Activated T-cell treated with anti-CD3 and anti-CD28 coated beads, Interleukin-2, amount 50 U/mL, for 4 hours (primary cell): ENCODE results near the gene VPREB3. TPM values are rescaled to one million over a fixed set of nuclear protein-coding genes. Genes with fewer than 3 reads are reported as not detected.
"Not testable (repeated sequence)": the region's sequence is repeated elsewhere in the genome, so short reads cannot be mapped to it uniquely, and the experiment has no call there.

Experiments
- ATAC-seq, 2 donors: fragments of 200-7000 bp; cut with Tn5 transposase; one replicate each; pipeline ENCODE4 v1.10.0; 2021
- DNase-seq: peaks from one replicate; pipeline ENCODE4 v3.0.0-alpha.2; 2020
- H3K27me3 Mint-ChIP-seq: one replicate; pipeline ENCODE4 v1.8.0; 2021; ENCODE audit warnings: low read depth, mixed read lengths
- H3K36me3 Mint-ChIP-seq: one replicate; pipeline ENCODE4 v1.8.0; 2022; ENCODE audit warnings: mixed read lengths; ENCODE audit not compliant: insufficient read depth
- H3K4me1 Mint-ChIP-seq: one replicate; pipeline ENCODE4 v1.8.0; 2021; ENCODE audit warnings: low read depth, mixed read lengths
- H3K4me3 Mint-ChIP-seq: one replicate; pipeline ENCODE4 v1.8.0; 2021; ENCODE audit warnings: mild to moderate bottlenecking, moderate library complexity, mixed read lengths
- H3K9me3 Mint-ChIP-seq: one replicate; pipeline ENCODE4 v1.8.0; 2021; ENCODE audit warnings: mixed read lengths
- total RNA-seq, 3 donors: library from RNA; stranded (reverse); gene quantifications; one replicate each; pipeline ENCODE4 v1.2.1, GENCODE V29; 2021

VPREB3 gene
- total RNA-seq, 3 donors from 2014 or later, result not detected

- peaks cover 13% of the 10 kb centered on the region for H3K4me1 Mint-ChIP-seq
- H3K27me3 Mint-ChIP-seq, result no peaks in the 10 kb centered on the region
- DNase-seq, result no peak
- peaks cover 6% of the 10 kb centered on the region for H3K36me3 Mint-ChIP-seq
- no peaks in the 10 kb centered on the region for H3K9me3 Mint-ChIP-seq
- no peak for ATAC-seq
- peak overlapping the region; percentile 83 for H3K4me3 Mint-ChIP-seq
These were observed 4.4 kb downstream of the VPREB3 start for GRCh38 chr22:23749841-23750301.

- no peak for DNase-seq
- H3K9me3 Mint-ChIP-seq, result peaks cover 7% of the 10 kb centered on the region
- H3K27me3 Mint-ChIP-seq, result no peaks in the 10 kb centered on the region
- H3K4me1 Mint-ChIP-seq, result peaks cover 9% of the 10 kb centered on the region
- H3K4me3 Mint-ChIP-seq, result no peak overlapping the region
- peaks cover 26% of the 10 kb centered on the region for H3K36me3 Mint-ChIP-seq
- no peak for ATAC-seq
These were observed 8.4 kb downstream of the VPREB3 start for GRCh38 chr22:23745791-23746190.

GRCh38 chr22:23744485-23744884 is 9.7 kb downstream of the VPREB3 start:
- DNase-seq (no peak), ATAC-seq (no peak)
- Mint-ChIP-seq H3K4me1 (no peaks in the 10 kb centered on the region), H3K9me3 (peaks cover 7% of the 10 kb centered on the region), H3K36me3 (peaks cover 26% of the 10 kb centered on the region), H3K4me3 (no peak overlapping the region), H3K27me3 (no peaks in the 10 kb centered on the region)

DNA sequence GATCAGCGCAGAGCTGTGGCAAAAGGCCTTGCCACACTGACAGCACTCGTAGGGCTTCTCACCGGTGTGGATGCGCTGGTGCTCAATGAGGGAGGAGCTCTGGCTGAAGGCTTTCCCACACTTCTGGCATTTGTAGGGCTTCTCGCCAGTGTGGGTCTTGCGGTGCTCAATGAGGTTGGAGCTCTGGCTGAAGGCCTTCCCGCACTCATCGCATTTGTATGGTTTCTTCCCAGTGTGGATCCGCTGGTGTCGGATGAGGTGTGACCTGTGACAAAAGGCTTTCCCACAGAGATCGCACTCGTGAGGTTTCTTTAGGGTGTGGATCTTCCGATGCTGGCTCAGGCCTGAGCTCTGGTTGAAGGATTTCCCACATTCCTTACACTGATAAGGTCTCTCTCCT is 10.2 kb downstream of the VPREB3 start:
- Mint-ChIP-seq H3K36me3 (peaks cover 26% of the 10 kb centered on the region), H3K9me3 (peaks cover 7% of the 10 kb centered on the region), H3K4me1 (no peaks in the 10 kb centered on the region), H3K27me3 (no peaks in the 10 kb centered on the region), H3K4me3 (no peak overlapping the region)
- no peak for ATAC-seq
- no peak for DNase-seq

DNA sequence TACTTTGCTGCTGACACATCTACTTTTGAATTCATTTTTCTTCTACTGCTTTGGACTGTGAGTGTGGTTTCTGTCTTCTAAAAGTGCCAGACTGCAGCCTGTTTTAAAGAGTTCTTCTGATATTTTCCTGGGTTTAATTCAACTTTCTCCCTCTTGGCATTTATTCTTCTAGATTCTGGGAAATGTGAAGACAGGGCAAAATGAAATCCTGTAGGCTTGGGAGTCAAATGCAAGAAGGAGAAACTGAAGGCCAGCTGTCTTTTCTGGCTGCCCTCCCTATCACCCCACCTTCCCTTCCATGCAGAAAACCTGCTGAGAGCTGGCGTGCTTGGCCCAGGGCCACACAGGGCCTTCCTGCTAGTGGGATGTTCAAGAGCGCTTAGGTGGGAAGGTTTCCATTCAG is 10.9 kb downstream of the VPREB3 start:
- no peaks in the 10 kb centered on the region for H3K4me1 Mint-ChIP-seq
- DNase-seq (no peak), ATAC-seq (no peak)
- H3K4me3 Mint-ChIP-seq, result no peak overlapping the region
- H3K36me3 Mint-ChIP-seq, result peaks cover 26% of the 10 kb centered on the region
- H3K27me3 Mint-ChIP-seq, result no peaks in the 10 kb centered on the region
- peaks cover 7% of the 10 kb centered on the region for H3K9me3 Mint-ChIP-seq

DNA sequence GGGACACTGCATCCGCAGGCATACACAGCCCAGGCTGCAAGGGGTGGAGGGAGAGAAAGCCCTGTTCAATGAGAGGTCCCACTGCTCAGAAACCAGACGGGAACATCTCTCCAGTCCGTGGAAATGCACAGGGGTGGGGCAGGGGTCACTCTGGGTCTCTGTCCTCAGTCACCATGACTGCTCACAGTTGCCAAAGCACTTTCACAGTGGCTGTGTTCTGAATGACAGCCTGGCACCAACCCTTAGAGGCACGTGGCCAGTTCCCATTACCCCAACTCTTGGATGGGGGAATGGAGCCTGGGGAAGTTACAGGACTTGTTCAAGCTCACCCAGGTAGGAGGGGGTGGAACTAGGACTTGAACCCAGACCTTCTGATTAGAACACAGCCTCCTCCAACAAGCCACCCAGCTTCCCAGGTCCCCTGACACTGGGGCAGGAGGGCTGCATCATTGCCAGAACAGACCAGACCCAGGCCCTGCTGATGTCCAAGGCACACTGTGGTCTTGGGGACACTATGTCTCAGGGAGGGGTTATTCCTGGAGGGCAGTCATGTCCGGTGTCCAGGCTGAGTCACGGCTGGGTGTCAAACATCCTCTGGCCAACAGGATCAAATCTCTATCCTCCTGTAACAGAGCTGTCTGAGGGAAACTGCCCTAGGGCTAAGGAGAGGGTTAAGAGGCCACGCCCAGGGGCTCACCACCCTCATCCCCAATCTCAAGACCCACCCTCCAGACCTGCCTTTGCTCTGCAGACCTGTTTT is 11.5 kb downstream of the VPREB3 start:
- Mint-ChIP-seq H3K27me3 (no peaks in the 10 kb centered on the region), H3K4me3 (no peak overlapping the region), H3K4me1 (no peaks in the 10 kb centered on the region), H3K36me3 (peaks cover 26% of the 10 kb centered on the region), H3K9me3 (peaks cover 7% of the 10 kb centered on the region)
- ATAC-seq (no peak), DNase-seq (no peak)

- ATAC-seq (no peak), DNase-seq (no peak)
- Mint-ChIP-seq H3K27me3 (no peaks in the 10 kb centered on the region), H3K4me3 (no peak overlapping the region), H3K36me3 (no peaks in the 10 kb centered on the region), H3K9me3 (no peaks in the 10 kb centered on the region), H3K4me1 (no peaks in the 10 kb centered on the region)
These were observed 16.5 kb downstream of the VPREB3 start for GRCh38 chr22:23737696-23738095.

- not testable (repeated sequence) for H3K4me1 Mint-ChIP-seq, H3K36me3 Mint-ChIP-seq, H3K4me3 Mint-ChIP-seq, DNase-seq, ATAC-seq, H3K27me3 Mint-ChIP-seq, H3K9me3 Mint-ChIP-seq
These were observed 26.1 kb downstream of the VPREB3 start for GRCh38 chr22:23728108-23728507.

DNA sequence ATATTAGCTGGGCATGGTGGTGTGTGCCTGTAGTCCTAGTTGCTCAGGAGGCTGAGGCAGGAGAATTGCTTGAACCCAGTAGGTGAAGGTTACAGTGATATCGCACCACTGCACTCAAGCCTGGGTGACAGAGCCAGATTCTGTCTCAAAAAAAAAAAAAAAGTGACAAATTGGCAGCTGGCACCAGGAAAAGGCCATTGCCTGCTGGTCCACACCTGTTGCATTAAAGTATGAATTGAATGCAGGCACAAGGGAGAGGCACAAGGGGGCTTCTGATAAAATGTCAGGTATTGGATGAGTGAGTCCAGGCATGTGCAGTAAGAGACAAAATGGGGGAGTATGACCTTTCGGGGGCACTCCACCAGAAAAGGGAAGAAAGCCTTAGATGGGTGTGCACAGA is 31.5 kb downstream of the VPREB3 start:
- H3K9me3 Mint-ChIP-seq, result no peaks in the 10 kb centered on the region
- H3K27me3 Mint-ChIP-seq, result peaks cover 4% of the 10 kb centered on the region
- H3K36me3 Mint-ChIP-seq, result no peaks in the 10 kb centered on the region
- ATAC-seq (no peak), DNase-seq (no peak)
- H3K4me3 Mint-ChIP-seq, result no peak overlapping the region
- H3K4me1 Mint-ChIP-seq, result no peaks in the 10 kb centered on the region

- Mint-ChIP-seq H3K9me3 (no peaks in the 10 kb centered on the region), H3K36me3 (no peaks in the 10 kb centered on the region), H3K4me3 (no peak overlapping the region), H3K4me1 (peaks cover 5% of the 10 kb centered on the region), H3K27me3 (peaks cover 4% of the 10 kb centered on the region)
- no peak for DNase-seq
- ATAC-seq, result no peak
These were observed 32.1 kb downstream of the VPREB3 start for GRCh38 chr22:23722160-23722559.

GRCh38 chr22:23720855-23721254 is 33.4 kb downstream of the VPREB3 start:
- ATAC-seq (no peak), DNase-seq (no peak)
- peaks cover 7% of the 10 kb centered on the region for H3K4me1 Mint-ChIP-seq
- H3K36me3 Mint-ChIP-seq, result no peaks in the 10 kb centered on the region
- H3K4me3 Mint-ChIP-seq, result no peak overlapping the region
- peaks cover 3% of the 10 kb centered on the region for H3K27me3 Mint-ChIP-seq
- H3K9me3 Mint-ChIP-seq, result no peaks in the 10 kb centered on the region

- no peaks in the 10 kb centered on the region for H3K9me3 Mint-ChIP-seq
- H3K36me3 Mint-ChIP-seq, result peaks cover 8% of the 10 kb centered on the region
- peak overlapping the region; percentile 5 for H3K4me3 Mint-ChIP-seq
- H3K4me1 Mint-ChIP-seq, result peaks cover 18% of the 10 kb centered on the region
- no peak for DNase-seq
- no peaks in the 10 kb centered on the region for H3K27me3 Mint-ChIP-seq
- ATAC-seq, result no peak
These were observed 35.7 kb downstream of the VPREB3 start for GRCh38 chr22:23718371-23719165.

- no peaks in the 10 kb centered on the region for H3K27me3 Mint-ChIP-seq
- peaks cover 8% of the 10 kb centered on the region for H3K36me3 Mint-ChIP-seq
These were observed 37.1 kb downstream of the VPREB3 start for GRCh38 chr22:23716811-23717801.

GRCh38 chr22:23715806-23716375 is 38.3 kb downstream of the VPREB3 start:
- H3K27me3 Mint-ChIP-seq, result no peaks in the 10 kb centered on the region
- no peak for ATAC-seq
- DNase-seq, result no peak
- peaks cover 18% of the 10 kb centered on the region for H3K4me1 Mint-ChIP-seq
- H3K4me3 Mint-ChIP-seq, result peak overlapping the region; percentile 77
- H3K9me3 Mint-ChIP-seq, result no peaks in the 10 kb centered on the region
- H3K36me3 Mint-ChIP-seq, result peaks cover 14% of the 10 kb centered on the region

More at GRCh38 chr22:23716811-23717801, 37.1 kb downstream of the VPREB3 start:
- Mint-ChIP-seq H3K9me3 (no peaks in the 10 kb centered on the region), H3K4me3 (peak overlapping the region; percentile 77), H3K4me1 (peaks cover 18% of the 10 kb centered on the region)
- ATAC-seq, result peak; percentile 94 to 95
- peak; percentile 79 for DNase-seq
